Activated naive CD4-positive, alpha-beta T cell treated with anti-CD3 and anti-CD28 coated beads for 36 hours (primary cell): ENCODE results near the gene CCDC97. TPM values are rescaled to one million over a fixed set of nuclear protein-coding genes. Genes with fewer than 3 reads are reported as not detected.

ENCODE experiments used
- total RNA-seq, 2 experiments: library from RNA; stranded (reverse); gene quantifications; one replicate each; pipeline ENCODE4 v1.2.3, GENCODE V29; 2021

CCDC97 gene
- total RNA-seq, 2 experiments from 2014 or later: 14.9 to 15.8 TPM

Other genes starting within 250 kb of the CCDC97 start
- gene CYP2A13, start 221.7 kb upstream of the CCDC97 start, total RNA-seq: not detected
- not detected for gene CYP2F1, start 195.7 kb upstream of the CCDC97 start, total RNA-seq
- gene CYP2S1, start 117.0 kb upstream of the CCDC97 start, total RNA-seq: 1 to 10 TPM in 1 of 2 experiments, under 1 TPM in 1; 0.79 to 1.9 TPM
- gene AXL, start 90.9 kb upstream of the CCDC97 start, total RNA-seq: under 1 TPM in 1 of 2 experiments, not detected in 1; 0.10 TPM
- gene HNRNPUL1, start 45.8 kb upstream of the CCDC97 start, total RNA-seq: 100 to 1,000 TPM; 298 to 301 TPM
- 10 to 100 TPM; 94.4 to 95.6 TPM for gene TGFB1, start 43.8 kb downstream of the CCDC97 start, total RNA-seq
- gene B9D2, start 54.0 kb downstream of the CCDC97 start, total RNA-seq: 1 to 10 TPM; 3.5 to 4.1 TPM
- gene TMEM91, start 66.4 kb downstream of the CCDC97 start, total RNA-seq: 1 to 10 TPM; 5.6 to 5.7 TPM
- gene EXOSC5, start 87.2 kb downstream of the CCDC97 start, total RNA-seq: 10 to 100 TPM; 47.5 to 51.7 TPM
- 10 to 100 TPM; 18.2 to 21.7 TPM for gene BCKDHA, start 87.6 kb downstream of the CCDC97 start, total RNA-seq
- gene B3GNT8, start 117.2 kb downstream of the CCDC97 start, total RNA-seq: under 1 TPM in 1 of 2 experiments, not detected in 1; 0.29 TPM
- gene DMAC2, start 129.7 kb downstream of the CCDC97 start, total RNA-seq: 10 to 100 TPM; 51.5 to 53.8 TPM
- gene ERICH4, start 133.0 kb downstream of the CCDC97 start, total RNA-seq: not detected